NCI-H2081 (cell line): Measurements from ENCODE around the gene EFNA5.
A peak's percentile ranks its signal among the peaks of the same experiment; 100 is the strongest.

Experiments
- DNase-seq, 2 experiments: peaks; one replicate each; lab custom pipeline; 2025; lab: John Stamatoyannopoulos, UW

EFNA5 gene

DNA sequence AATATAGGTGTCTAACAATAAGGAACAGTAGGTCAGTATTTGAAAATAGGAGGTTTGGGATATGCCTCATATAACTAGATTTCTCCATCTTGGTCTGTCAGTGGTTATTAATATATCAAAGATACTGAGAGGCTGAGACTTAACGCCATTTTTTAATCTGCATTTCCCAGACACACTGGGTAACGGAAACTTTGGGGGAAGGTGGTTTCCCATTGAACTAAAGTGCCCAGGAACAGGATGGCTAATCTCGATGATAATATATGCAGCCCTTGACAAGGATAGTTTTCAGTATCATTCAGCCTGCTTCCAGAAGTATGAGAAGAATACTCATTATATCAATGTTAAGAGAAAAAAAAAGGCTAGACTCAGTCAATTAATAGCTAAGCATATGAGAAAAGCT lies 30.7 kb downstream of the EFNA5 start:
- no peak for DNase-seq

DNA sequence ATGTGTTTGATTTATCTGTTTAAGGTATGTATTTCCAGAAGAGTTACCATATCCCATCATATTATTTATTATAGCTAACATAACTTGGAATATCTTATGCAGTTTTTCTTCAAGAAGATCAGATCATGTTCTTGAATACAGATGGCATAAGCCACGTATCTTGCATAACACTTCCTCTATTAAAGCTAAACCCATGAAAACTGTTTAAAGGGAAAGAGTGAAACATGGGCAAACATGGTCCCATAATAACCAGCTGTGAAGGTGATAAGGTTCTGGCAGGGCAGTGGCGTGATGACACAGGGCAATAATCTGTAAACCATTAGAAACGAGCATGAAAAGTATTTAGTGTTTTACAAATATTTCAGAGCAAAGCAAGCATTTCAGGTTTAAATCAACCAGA lies 34.2 kb downstream of the EFNA5 start:
- no peak for DNase-seq

DNA sequence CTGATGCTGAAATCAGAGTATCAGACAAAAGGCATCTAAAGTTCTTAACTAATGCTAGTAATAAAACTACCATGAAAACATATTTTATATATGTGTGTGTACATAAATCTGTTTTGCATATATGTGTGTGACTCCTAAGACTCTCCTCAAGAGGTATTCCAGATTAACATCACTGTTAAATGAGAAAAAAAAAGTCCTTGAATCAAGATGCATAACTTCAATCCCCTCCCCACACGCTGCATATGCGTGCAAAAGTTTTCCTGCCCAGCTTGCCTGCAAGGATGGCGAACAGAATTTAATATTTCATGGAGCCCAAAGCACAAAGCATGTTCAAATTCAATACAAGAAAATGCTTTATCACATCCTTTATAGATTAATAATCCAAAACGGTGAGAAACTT lies 34.7 kb downstream of the EFNA5 start:
- no peak for DNase-seq

DNA sequence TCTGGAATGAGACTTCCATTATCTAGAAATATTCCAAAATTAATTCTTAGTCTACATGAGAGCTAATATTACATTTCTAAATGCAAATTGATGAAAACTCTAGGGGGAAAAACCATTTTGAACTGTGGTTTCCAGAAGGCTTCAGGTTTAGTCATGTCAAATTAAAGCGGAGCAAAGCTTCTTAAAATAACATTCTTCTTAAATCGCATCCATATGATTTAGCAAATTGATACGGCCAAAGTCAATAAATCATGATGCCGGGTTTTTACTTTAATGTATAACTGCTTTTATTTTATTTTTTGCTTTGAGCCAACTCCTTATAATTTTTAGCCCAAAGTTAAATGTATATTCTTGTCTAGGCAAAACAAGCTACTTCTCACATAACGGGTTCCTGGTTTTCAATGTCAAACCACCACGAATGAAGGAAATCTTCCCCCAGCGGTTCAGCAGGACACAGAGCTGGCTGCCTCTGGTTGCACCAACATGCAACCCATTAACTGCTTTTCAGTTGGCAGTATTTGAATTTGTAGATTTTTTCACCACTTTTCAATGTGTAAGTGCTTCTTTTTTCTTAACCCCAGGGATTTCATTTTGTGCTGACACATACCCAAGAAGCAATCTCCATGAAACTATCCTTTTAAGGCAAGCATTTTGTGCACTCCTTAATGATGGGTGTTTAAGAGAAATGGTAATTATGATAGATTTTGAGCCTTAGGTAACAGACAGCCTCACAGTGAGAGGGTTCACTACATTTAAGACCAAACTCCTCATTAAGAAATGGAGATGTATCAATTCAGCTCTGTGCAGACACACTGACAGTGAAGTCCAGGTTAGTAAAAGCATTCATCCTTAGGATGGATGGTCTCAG lies 35.5 kb downstream of the EFNA5 start:
- no peak for DNase-seq

GRCh38 chr5:107633171-107633901 lies 37.4 kb downstream of the EFNA5 start:
- no peak for DNase-seq

GRCh38 chr5:107631805-107632362 lies 38.9 kb downstream of the EFNA5 start:
- no peak for DNase-seq

DNA sequence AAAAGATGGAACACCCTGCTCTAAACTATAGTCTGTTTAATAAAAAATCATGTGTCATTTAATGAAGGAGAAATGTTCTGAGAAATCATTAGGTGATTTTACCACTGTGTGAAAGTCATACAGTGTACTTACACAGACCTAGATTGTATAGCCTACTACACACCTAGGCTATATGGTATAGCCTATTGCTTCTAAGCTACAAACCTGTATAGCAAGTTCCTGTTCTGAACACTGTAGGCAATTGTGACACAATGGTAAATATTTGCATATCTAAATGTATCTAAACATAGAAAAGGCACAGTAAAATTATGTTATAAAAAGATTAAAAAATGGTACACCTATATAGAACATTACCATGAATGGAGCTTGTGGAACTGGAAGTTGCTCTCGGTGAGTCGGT lies 40.6 kb downstream of the EFNA5 start:
- DNase-seq: no peak

DNA sequence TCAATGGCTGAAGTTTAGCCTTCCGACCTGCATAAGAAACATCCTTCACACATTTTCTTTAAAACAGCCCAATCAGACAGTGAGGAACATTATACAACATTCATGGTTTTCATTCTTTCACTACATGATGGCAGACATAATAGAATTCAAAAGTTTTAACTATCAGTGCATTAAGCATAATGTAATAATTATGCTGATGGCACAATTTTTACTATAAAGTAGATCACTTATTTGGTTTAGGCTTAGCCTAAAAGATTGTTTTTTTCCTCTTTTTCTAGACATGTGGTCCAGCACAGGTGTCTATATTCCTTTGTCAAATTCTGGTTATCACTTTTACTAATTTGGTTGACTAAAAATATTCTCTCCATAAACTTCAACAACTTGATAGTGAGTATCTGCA lies 46.5 kb downstream of the EFNA5 start:
- DNase-seq: no peak

GRCh38 chr5:107621089-107621488 lies 49.6 kb downstream of the EFNA5 start:
- no peak for DNase-seq

DNA sequence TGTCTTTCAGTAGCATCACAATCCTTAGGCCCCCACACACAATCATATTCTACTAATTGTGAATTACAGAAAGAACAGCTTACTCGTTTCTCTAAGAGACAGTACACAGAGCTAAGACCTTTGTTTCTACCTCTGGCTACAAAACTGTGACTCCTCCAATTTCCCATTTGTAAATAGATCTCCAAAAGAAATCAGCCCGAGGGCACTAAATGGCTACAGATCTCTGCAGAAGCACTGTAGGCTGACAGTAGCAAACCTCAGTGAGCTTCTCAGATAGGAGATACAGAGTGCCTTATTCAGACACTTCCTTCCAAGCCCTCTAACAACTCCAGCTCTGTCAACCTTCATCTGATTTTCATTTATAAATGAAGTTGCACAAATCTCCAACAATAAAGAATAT lies 51.0 kb downstream of the EFNA5 start:
- DNase-seq: peak in 1 of 2 experiments; percentile 27

DNA sequence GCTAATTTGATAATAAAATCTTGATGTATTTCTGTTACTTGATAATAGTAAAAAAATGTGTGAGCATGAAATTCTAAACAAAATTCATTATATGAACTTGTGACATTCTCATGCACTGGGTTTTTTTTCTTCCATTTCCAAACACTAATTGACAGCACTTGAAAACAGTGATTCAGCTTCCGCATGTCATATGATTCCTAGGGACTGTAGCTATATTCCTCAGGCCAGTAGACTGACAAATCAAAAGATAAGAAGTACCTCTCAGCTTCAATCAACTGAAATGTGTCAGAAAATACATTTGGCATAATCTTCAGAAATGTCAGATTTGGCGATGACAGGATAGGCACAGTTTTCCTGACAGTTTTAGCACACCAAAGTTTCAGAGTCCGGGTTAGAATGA lies 52.5 kb downstream of the EFNA5 start:
- DNase-seq: no peak

DNA sequence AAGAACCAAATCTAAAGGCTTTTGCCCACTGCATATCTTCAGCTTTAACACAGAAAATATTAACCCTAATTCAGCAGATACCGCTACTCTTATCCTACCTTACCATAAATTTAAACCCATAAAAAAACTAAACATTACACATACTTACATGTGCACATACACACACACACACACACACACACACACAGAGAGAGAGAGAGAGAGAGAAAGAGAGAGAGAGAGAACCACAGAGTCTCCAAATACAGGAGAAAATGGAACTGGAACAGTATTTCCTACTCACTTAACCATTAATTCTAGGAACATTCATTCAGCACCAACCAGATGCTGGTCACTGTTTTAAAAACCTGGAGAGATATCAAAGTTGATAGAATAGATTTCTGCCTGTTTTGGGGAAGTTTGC lies 53.7 kb downstream of the EFNA5 start:
- DNase-seq: no peak

- no peak for DNase-seq
Observed at GRCh38 chr5:107616213-107616612, 54.5 kb downstream of the EFNA5 start.

GRCh38 chr5:107615299-107615817 lies 55.4 kb downstream of the EFNA5 start:
- no peak for DNase-seq

DNA sequence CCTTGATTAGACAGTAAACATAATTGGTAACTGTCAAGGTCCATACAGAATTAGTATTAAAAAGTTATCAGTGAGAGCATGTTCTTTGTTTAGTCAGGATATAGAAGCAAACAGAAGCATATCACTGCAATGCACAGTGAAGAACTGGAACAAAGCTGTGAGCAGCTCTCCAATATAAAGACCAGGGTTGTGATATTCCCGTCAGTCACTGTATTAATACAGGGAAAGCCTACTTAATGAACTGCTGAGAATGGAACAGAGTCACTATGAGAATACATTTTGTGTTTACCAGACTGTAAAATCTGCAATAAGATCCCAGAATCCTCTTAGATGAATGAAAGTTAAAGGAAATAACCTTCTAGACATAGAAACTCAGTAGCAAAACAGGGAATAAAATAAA lies 58.2 kb downstream of the EFNA5 start:
- DNase-seq: no peak

DNA sequence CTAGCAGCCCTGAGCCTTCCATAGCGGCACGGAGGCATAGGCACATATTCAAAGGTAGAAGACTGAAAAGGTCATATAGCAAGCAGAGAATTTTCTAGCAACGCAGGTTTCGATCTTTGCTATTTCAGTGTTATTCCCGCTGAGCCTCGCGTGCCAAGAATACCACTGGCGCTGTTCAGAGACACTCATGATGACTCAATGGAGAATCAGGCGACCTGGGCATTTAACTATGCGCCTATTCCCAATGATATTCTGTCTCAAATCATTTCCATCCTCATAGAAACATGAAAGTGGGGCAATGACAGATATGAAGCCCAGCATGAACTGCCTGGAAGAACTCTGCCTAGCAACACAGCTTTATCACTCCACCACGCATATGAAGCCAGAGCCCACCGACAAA lies 59.9 kb downstream of the EFNA5 start:
- no peak for DNase-seq

- DNase-seq: no peak
Observed at GRCh38 chr5:107607671-107608345, 62.9 kb downstream of the EFNA5 start.

DNA sequence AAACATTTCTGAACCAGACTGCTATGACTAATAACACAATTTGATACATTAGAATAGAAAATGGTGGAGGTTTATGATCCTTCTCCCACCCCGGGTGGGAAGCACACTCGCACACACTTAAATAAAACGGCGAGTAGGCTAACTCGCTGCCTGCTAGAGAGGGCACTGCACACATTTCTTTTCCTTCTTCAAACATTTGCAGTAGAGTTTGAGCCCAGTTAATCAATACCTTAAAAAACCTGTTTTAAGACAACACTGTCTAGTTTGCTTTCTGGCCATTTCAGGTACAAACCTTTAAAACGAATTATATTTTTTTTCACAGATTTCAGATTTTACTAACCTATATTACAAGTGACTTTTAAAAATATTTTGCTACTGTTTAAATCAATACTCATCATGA lies 63.5 kb downstream of the EFNA5 start:
- no peak for DNase-seq

DNA sequence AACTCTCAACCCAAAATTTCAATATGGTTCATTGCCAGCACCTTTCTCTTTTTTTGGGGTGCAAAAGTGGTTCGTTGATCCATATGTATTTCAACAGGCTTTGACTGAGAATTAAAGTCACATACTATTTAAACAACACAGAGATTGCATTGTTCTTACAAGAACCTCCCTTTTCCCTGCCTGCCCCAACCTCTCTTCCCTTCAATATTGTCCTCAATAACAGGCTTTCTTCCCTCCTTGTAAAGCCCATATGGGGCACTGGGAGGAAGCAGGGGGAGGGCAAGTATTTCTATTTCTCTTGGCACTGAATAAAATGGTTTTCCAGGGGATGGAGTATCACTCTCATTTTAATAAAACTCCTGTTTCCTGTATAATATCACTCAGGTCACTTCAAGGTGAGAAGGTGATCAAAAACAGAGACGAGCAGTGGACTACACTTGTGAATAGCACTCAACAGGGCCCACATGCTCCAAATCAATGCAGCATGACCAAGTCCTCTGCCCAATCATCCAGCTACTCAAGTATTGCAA lies 65.1 kb downstream of the EFNA5 start:
- no peak for DNase-seq

DNA sequence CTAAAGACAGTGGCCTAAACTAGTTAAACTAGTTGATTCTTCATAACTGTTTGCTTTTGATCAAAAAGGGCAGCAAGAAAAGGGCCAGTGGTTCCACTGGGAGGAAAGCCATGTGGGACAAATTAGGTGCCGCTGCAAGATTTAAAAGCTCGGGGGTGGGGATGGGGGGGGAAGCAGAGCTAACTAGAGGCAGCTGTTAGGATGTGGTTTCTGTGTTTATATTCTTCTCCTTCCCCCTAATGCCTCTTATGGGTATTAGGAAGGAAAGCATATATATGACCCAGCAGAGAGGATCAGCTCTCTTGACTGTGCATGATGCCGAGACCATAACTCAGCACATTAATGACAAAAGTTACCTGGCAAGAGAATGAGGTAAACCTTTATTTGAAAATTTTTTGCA lies 65.7 kb downstream of the EFNA5 start:
- no peak for DNase-seq

- no peak for DNase-seq
Observed at GRCh38 chr5:107604146-107604910, 66.4 kb downstream of the EFNA5 start.
